PC-9 (cell line): ENCODE results near the gene CBL. TPM values are rescaled to one million over a fixed set of nuclear protein-coding genes. Genes with fewer than 3 reads are reported as not detected.
A peak's percentile ranks its signal among the peaks of the same experiment; 100 is the strongest.
"Not testable (repeated sequence)": the region's sequence is repeated elsewhere in the genome, so short reads cannot be mapped to it uniquely, and the experiment has no call there.

ENCODE experiments used
- BruUV-seq: library from RNA; stranded (reverse); fragments of 400-500 nt; replicated peaks from 2 replicates; lab custom pipeline; 2021; lab: Mats Ljungman, UMichigan
- CTCF ChIA-PET: fragments of 300-600 bp; sonication (Branson Sonifier 250); formaldehyde crosslinking; loops from one replicate; lab custom pipeline; 2022; ENCODE audit warnings: antibody characterized with exemption; lab: Charles Lee
- POLR2A ChIA-PET: fragments of 300-600 bp; sonication (Branson Sonifier 250); formaldehyde crosslinking; loops from one replicate; lab custom pipeline; 2022; ENCODE audit warnings: antibody characterized with exemption; ENCODE audit not compliant: unreplicated experiment; lab: Charles Lee
- DNase-seq, 2 experiments: peaks; one replicate each; pipeline versions ENCODE4 v3.0.0 to v3.0.0-alpha.2; 2015 to 2022; ENCODE audit warnings: mixed read lengths in 1 of 2
- H2AFZ ChIP-seq: fragments of 200-600 bp; sonication (generic); 2 replicates; pipeline ENCODE4 v1.8.1; 2017; ENCODE audit warnings: antibody characterized with exemption
- H3F3A ChIP-seq: fragments of 200-600 bp; sonication (generic); 2 replicates; pipeline ENCODE4 v1.8.1; 2017; ENCODE audit warnings: antibody characterized with exemption, mild to moderate bottlenecking, low read depth; ENCODE audit not compliant: insufficient read depth
- H3K27ac ChIP-seq: fragments of 200-600 bp; sonication (generic); 2 replicates; pipeline ENCODE4 v1.6.1; 2016; ENCODE audit warnings: mixed run types
- H3K27me3 ChIP-seq: fragments of 200-600 bp; sonication (generic); 2 replicates; pipeline ENCODE4 v1.6.1; 2016; ENCODE audit warnings: low read depth, mixed run types; ENCODE audit not compliant: insufficient read depth
- H3K36me3 ChIP-seq: fragments of 200-600 bp; sonication (generic); 2 replicates; pipeline ENCODE4 v1.6.1; 2016; ENCODE audit warnings: low read depth, mixed run types
- H3K4me1 ChIP-seq: fragments of 200-600 bp; sonication (generic); replicated peaks from 2 replicates; pipeline ENCODE4 v1.6.1; 2016; ENCODE audit warnings: mixed run types; ENCODE audit not compliant: insufficient read depth
- H3K4me2 ChIP-seq: fragments of 200-600 bp; sonication (generic); 2 replicates; pipeline ENCODE4 v1.6.1; 2017; ENCODE audit warnings: mixed run types
- H3K4me3 ChIP-seq: fragments of 200-600 bp; sonication (generic); 2 replicates; pipeline ENCODE4 v1.6.1; 2016; ENCODE audit warnings: mixed run types
- H3K79me2 ChIP-seq: fragments of 200-600 bp; sonication (generic); 2 replicates; pipeline ENCODE4 v1.6.1; 2017; ENCODE audit warnings: low read depth, mixed run types
- H3K9me2 ChIP-seq: fragments of 200-600 bp; sonication (generic); 2 replicates; pipeline ENCODE4 v1.8.1; 2017; ENCODE audit warnings: mild to moderate bottlenecking; ENCODE audit not compliant: insufficient read depth
- H3K9me3 ChIP-seq: fragments of 200-600 bp; sonication (generic); 2 replicates; pipeline ENCODE4 v1.8.1; 2016; ENCODE audit warnings: low read depth; ENCODE audit not compliant: insufficient read depth
- H4K20me1 ChIP-seq: fragments of 200-600 bp; sonication (generic); 2 replicates; pipeline ENCODE4 v1.8.1; 2017; ENCODE audit not compliant: insufficient read depth
- CTCF ChIP-seq: fragments of 200-600 bp; sonication (generic); conservative IDR thresholded peaks from 2 replicates; pipeline ENCODE4 v1.6.1; 2017; ENCODE audit warnings: mixed run types, antibody characterized with exemption, mild to moderate bottlenecking, moderate library complexity
- EZH2 ChIP-seq: fragments of 200-600 bp; sonication (generic); IDR thresholded peaks from 2 replicates; pipeline ENCODE4 v1.8.0; 2017; ENCODE audit warnings: antibody characterized with exemption, low read depth
- intact Hi-C: fragments of 100-400 bp; cut with micrococcal nuclease; formaldehyde crosslinking; loops from one replicate; pipeline ENCODE4 v1.10.0; 2022; ENCODE audit not compliant: unreplicated experiment
- total RNA-seq: library from RNA; stranded (reverse); gene quantifications from 2 replicates; pipeline ENCODE4 v1.2.3, GENCODE V29; 2021

CBL gene
- total RNA-seq, 1 experiment from 2014 or later = 32.9 TPM

GRCh38 chr11:119166368-119167076 lies 39.6 kb upstream of the CBL start:
- TF ChIP-seq CTCF = no peak
- no peak for TF ChIP-seq EZH2
- intact Hi-C loops = no loop called here
- H3K9me2 ChIP-seq = no peaks in the 10 kb centered on the region
- peak overlapping the region; percentile 38 for H3K27ac ChIP-seq
- no peaks in the 10 kb centered on the region for H3K79me2 ChIP-seq
- peaks cover 48% of the 10 kb centered on the region for H3F3A ChIP-seq
- H3K4me3 ChIP-seq = no peak overlapping the region
- peak overlapping the region; percentile 22; the same call in 1 of the 2 replicates for H3K4me2 ChIP-seq
- H3K36me3 ChIP-seq = no peaks in the 10 kb centered on the region
- ChIA-PET POLR2A (interaction anchor here (0.6 to 1.0 kb wide), 2 partner anchors 81 to 544 kb away, joined by 4 to 5 read pairs; partner anchors contain the start of gene HMBS), CTCF (interaction anchor here (1.1 kb wide), 1 partner anchor 9 kb away, joined by 3 read pairs; no protein-coding TSS in a partner anchor)
- no peaks in the 10 kb centered on the region for H3K27me3 ChIP-seq
- peaks cover 29% of the 10 kb centered on the region for H3K4me1 ChIP-seq
- no peaks in the 10 kb centered on the region for H4K20me1 ChIP-seq
- BruUV-seq = no TSS peak
- H2AFZ ChIP-seq = no peak overlapping the region
- no peaks in the 10 kb centered on the region for H3K9me3 ChIP-seq
- DNase-seq = peak; percentile 73 to 98

- Histone ChIP-seq H3K4me2 (peak overlapping the region; percentile 22; the same call in 1 of the 2 replicates), H3F3A (peaks cover 48% of the 10 kb centered on the region), H3K27ac (0 out of 2 replicates have a peak overlapping the region, but pooled peaks have one; percentile 38), H3K4me1 (peaks cover 29% of the 10 kb centered on the region)
- intact Hi-C loops, H2AFZ ChIP-seq, H3K79me2 ChIP-seq, H3K36me3 ChIP-seq, BruUV-seq, H3K4me3 ChIP-seq, H3K9me2 ChIP-seq, H3K27me3 ChIP-seq, DNase-seq, H3K9me3 ChIP-seq, H4K20me1 ChIP-seq: not testable (repeated sequence)
- POLR2A ChIA-PET = interaction anchor here (0.6 to 1.0 kb wide), 2 partner anchors 82 to 544 kb away, joined by 4 to 5 read pairs; partner anchors contain the start of gene HMBS
- CTCF ChIA-PET = interaction anchor here (1.1 kb wide), 1 partner anchor 10 kb away, joined by 3 read pairs; no protein-coding TSS in a partner anchor
Measured at GRCh38 chr11:119167077-119167458, 39.1 kb upstream of the CBL start.

- DNase-seq = no peak
- no peak overlapping the region; the same call in 1 of the 2 replicates for H3K4me2 ChIP-seq
- H3K9me2 ChIP-seq = no peaks in the 10 kb centered on the region
- no peaks in the 10 kb centered on the region for H3K27me3 ChIP-seq
- ChIA-PET POLR2A (no interaction called here), CTCF (no interaction called here)
- H4K20me1 ChIP-seq = no peaks in the 10 kb centered on the region
- intact Hi-C loops = loop anchor here (2.0 kb wide), 2 partner anchors 29 to 73 kb away; a partner anchor contains a TSS
- BruUV-seq = no TSS peak
- peaks cover 31% of the 10 kb centered on the region for H3K4me1 ChIP-seq
- TF ChIP-seq EZH2 (no peak), CTCF (no peak)
- H3K79me2 ChIP-seq = no peaks in the 10 kb centered on the region
- no peak overlapping the region for H2AFZ ChIP-seq
- no peak overlapping the region for H3K27ac ChIP-seq
- no peaks in the 10 kb centered on the region for H3K36me3 ChIP-seq
- H3K9me3 ChIP-seq = no peaks in the 10 kb centered on the region
- peaks cover 48% of the 10 kb centered on the region for H3F3A ChIP-seq
- H3K4me3 ChIP-seq = no peak overlapping the region
Measured at GRCh38 chr11:119167933-119168332, 38.2 kb upstream of the CBL start.
